Measurements from ENCODE around the gene MSH5.

DNA sequence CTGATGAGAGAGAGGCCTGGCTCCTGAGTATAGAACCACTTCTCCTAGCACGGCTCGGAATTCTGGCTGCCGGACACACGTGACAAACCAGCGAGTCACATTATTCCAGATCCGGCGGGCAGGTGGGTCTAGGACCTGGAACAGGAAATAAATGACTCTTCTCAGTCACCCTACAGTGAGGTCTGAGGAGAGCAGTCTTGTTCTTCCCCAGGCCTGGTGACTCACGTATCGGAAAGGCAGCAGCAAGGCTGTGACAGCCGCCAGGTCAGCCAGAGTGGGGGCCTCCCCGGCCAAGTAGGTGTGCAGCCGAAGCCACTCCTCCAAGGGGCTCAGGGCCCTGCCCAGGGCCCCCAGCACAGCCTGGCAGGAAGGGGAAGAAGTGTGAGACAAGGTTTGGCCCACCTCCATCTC, 53.0 kb downstream of the MSH5 start:
- TF ChIP-seq, protein P1, sequence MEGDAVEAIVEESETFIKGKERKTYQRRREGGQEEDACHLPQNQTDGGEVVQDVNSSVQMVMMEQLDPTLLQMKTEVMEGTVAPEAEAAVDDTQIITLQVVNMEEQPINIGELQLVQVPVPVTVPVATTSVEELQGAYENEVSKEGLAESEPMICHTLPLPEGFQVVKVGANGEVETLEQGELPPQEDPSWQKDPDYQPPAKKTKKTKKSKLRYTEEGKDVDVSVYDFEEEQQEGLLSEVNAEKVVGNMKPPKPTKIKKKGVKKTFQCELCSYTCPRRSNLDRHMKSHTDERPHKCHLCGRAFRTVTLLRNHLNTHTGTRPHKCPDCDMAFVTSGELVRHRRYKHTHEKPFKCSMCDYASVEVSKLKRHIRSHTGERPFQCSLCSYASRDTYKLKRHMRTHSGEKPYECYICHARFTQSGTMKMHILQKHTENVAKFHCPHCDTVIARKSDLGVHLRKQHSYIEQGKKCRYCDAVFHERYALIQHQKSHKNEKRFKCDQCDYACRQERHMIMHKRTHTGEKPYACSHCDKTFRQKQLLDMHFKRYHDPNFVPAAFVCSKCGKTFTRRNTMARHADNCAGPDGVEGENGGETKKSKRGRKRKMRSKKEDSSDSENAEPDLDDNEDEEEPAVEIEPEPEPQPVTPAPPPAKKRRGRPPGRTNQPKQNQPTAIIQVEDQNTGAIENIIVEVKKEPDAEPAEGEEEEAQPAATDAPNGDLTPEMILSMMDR (IDR thresholded peaks at IDR 0.05): no peak
- no peak for TF ChIP-seq ZFX (IDR thresholded peaks at IDR 0.05; ENCODE audit: borderline replicate concordance)
